ENCODE results near the gene GLIS2.

- TF ChIP-seq CTCF (IDR thresholded peaks at IDR 0.05) (no peak), ZFX (IDR thresholded peaks at IDR 0.05; ENCODE audit: borderline replicate concordance) (no peak)
Observed at GRCh38 chr16:4319454-4320421, 3.9 kb downstream of the GLIS2 start.

Measured in 22Rv1 (cell line).